Lung (tissue), 12 donors: ENCODE data around the gene IFT122. TPM values are rescaled to one million over a fixed set of nuclear protein-coding genes. Genes with fewer than 3 reads are reported as not detected.

Experiments used
- ATAC-seq: fragments of 200-7000 bp; cut with Tn5 transposase; one replicate; pipeline ENCODE4 v1.9.1; 2020; ENCODE audit warnings: moderate number of reproducible peaks; ENCODE audit not compliant: insufficient read depth, low FRiP score
- DNase-seq, 3 donors: peaks; one replicate each; pipeline ENCODE4 v3.0.0-alpha.2; 2013 to 2017
- H3K27ac ChIP-seq, 2 donors: one replicate each; pipeline ENCODE4 v1.5.1; 2013; ENCODE audit warnings: mild to moderate bottlenecking in 2 of 2, moderate library complexity in 2 of 2, control low read depth in 1 of 2, inconsistent platforms in 1 of 2, low read depth in 1 of 2, low read length in 1 of 2
- H3K27me3 ChIP-seq, 3 donors: one replicate each; pipeline ENCODE4 v1.5.1; 2013; ENCODE audit warnings: low read length in 2 of 3; ENCODE audit not compliant: control insufficient read depth in 3 of 3, insufficient read depth in 3 of 3
- H3K36me3 ChIP-seq, 4 donors: one replicate each; pipeline ENCODE4 v1.5.1; 2013; ENCODE audit warnings: low read length in 4 of 4, mild to moderate bottlenecking in 1 of 4, moderate library complexity in 1 of 4; ENCODE audit not compliant: control insufficient read depth in 4 of 4, insufficient read depth in 4 of 4
- H3K4me1 ChIP-seq, 5 donors: one replicate each; pipeline ENCODE4 v1.5.1; 2013; ENCODE audit warnings: low read length in 5 of 5, mild to moderate bottlenecking in 2 of 5, moderate library complexity in 1 of 5; ENCODE audit not compliant: control insufficient read depth in 5 of 5, insufficient read depth in 5 of 5
- H3K4me3 ChIP-seq: one replicate; pipeline ENCODE4 v1.5.1; 2013; ENCODE audit warnings: mild to moderate bottlenecking, control low read depth, moderate library complexity
- H3K9ac ChIP-seq, 2 donors: one replicate each; pipeline ENCODE4 v1.5.1; 2013; ENCODE audit warnings: low read length in 2 of 2, control low read depth in 1 of 2; ENCODE audit not compliant: insufficient read depth in 1 of 2
- H3K9me3 ChIP-seq, 4 donors: one replicate each; pipeline ENCODE4 v1.5.1; 2013; ENCODE audit warnings: low read length in 3 of 4, mild to moderate bottlenecking in 1 of 4, moderate library complexity in 1 of 4; ENCODE audit not compliant: control insufficient read depth in 4 of 4, insufficient read depth in 3 of 4
- WGBS, 2 donors: extraction: QIAGEN DNeasy Blood & Tissue Kit; methylation state at CpG; one replicate each; pipeline ENCODE4 v1.1.7; 2013; 5-methylcytosine and 5-hydroxymethylcytosine counted together
- polyA plus RNA-seq, 2 donors: library from polyadenylated mRNA; stranded (reverse); fragments of 200-250 nt; gene quantifications; one replicate each; pipeline ENCODE4 v1.2.1, GENCODE V29; 2013
- total RNA-seq, 2 donors: library from RNA; depleted of rRNA in 1 of 2; stranded (reverse); fragments of >200 nt in 1 of 2; gene quantifications; one replicate each; pipeline ENCODE4 v1.2.1, GENCODE V29; 2014 to 2021
- TF ChIP-seq, protein P1 (sequence below): IDR thresholded peaks from 2 replicates; pipeline ENCODE4 v1.5.1; 2012; ENCODE audit warnings: mild to moderate bottlenecking; ENCODE audit errors: control extremely low read depth, extremely low read depth
- donor health status: control.
- donor health status: control.
- donor health status: Bipolar disorder and iron deficiency.
- donor health status: healthy.
- donor health status: DM: yes; HTN: yes; CAD: no.

IFT122 gene
- total and polyA plus RNA-seq, 4 donors = 11.0 to 65.7 (median 31.7) TPM

- no peak overlapping the region for H3K4me3 ChIP-seq
- no peaks in the 10 kb centered on the region for H3K27me3 ChIP-seq
- peaks cover 0 to 78% (median 30%) of the 10 kb centered on the region in 4 donors for H3K36me3 ChIP-seq
- TF ChIP-seq, protein P1, sequence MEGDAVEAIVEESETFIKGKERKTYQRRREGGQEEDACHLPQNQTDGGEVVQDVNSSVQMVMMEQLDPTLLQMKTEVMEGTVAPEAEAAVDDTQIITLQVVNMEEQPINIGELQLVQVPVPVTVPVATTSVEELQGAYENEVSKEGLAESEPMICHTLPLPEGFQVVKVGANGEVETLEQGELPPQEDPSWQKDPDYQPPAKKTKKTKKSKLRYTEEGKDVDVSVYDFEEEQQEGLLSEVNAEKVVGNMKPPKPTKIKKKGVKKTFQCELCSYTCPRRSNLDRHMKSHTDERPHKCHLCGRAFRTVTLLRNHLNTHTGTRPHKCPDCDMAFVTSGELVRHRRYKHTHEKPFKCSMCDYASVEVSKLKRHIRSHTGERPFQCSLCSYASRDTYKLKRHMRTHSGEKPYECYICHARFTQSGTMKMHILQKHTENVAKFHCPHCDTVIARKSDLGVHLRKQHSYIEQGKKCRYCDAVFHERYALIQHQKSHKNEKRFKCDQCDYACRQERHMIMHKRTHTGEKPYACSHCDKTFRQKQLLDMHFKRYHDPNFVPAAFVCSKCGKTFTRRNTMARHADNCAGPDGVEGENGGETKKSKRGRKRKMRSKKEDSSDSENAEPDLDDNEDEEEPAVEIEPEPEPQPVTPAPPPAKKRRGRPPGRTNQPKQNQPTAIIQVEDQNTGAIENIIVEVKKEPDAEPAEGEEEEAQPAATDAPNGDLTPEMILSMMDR = no peak
- H3K27ac ChIP-seq = peak overlapping the region; percentile 41 to 69
- peak; percentile 50 for ATAC-seq
- no peaks in the 10 kb centered on the region for H3K9me3 ChIP-seq
- peak overlapping the region in 1 of 2 donors; percentile 52 for H3K9ac ChIP-seq
- 35 to 37% methylated on average over 16 to 18 of the region's 18 CpGs for WGBS, 2 donors
- DNase-seq = peak; percentile 93 to 97 (median 94)
- peaks cover 0 to 74% (median 26%) of the 10 kb centered on the region in 5 donors for H3K4me1 ChIP-seq
These were observed 121.0 kb downstream of the IFT122 start for GRCh38 chr3:129560911-129561594.

DNA sequence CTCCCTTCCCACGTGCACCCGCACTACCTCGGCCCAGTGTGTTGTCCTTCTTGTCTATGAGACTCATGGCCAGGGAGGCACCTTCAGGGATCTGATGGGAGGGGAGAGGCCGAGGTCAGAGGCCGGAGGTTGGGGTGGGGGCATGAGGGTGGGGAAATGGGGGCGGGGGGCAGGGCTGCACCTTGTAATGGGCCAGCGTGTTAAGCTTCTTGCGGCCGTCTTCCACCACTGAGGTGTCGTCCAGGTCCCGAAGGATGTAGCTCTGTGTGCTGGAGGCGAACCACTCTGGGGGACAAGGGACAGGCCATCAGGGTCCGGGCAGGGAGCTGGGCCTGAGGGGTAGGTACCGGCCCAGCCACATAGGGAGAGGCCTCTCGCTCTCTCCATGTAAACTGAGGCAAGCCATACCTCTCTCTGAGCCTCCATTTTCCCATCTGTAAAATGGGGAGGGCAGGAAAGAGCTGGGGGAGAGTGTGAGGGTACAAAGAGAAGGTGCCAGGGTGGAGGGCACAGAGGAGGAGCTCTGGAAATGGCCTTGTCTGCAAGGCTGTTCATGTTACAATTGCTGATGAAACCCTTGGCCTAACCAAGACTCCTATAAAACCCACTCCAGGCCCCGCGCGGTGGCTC is 121.7 kb downstream of the IFT122 start:
- ATAC-seq (no peak), DNase-seq (no peak)
- Histone ChIP-seq H3K9ac (no peak overlapping the region), H3K4me1 (peaks cover 0 to 71% (median 26%) of the 10 kb centered on the region in 5 donors), H3K36me3 (peaks cover 0 to 78% (median 30%) of the 10 kb centered on the region in 4 donors), H3K27ac (peak overlapping the region in 1 of 2 donors; percentile 69), H3K27me3 (no peaks in the 10 kb centered on the region), H3K4me3 (no peak overlapping the region), H3K9me3 (no peaks in the 10 kb centered on the region)
- WGBS, 2 donors = 80 to 82% methylated on average over 18 of the region's 18 CpGs
- TF ChIP-seq, protein P1 = no peak

DNA sequence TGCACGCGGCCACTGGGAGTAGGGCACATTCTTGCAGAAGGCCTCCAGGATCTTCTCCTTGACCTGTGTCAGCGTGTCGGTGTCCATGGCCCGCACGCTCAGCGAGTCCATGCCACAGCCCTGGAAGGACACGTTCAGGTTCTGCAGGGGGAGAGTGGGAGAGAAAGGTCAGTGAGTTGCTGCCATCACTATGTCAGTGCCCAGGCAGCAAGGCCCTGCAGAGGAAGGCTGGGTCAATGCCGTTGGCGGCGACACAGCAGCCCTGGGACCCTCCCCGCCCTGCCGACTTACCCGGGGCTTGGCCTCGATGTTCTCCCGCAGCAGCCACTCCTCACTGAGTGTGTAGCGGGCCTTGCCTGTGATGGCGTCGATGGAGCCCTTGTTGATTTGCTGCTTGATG is 122.8 kb downstream of the IFT122 start:
- no peak overlapping the region for H3K9ac ChIP-seq
- H3K4me3 ChIP-seq = no peak overlapping the region
- H3K9me3 ChIP-seq = no peaks in the 10 kb centered on the region
- H3K4me1 ChIP-seq = peaks cover 0 to 70% (median 22%) of the 10 kb centered on the region in 5 donors
- DNase-seq = no peak
- H3K27ac ChIP-seq = no peak overlapping the region
- 88 to 91% methylated on average over 19 of the region's 19 CpGs for WGBS, 2 donors
- TF ChIP-seq, protein P1 = no peak
- no peaks in the 10 kb centered on the region for H3K27me3 ChIP-seq
- peaks cover 0 to 79% (median 31%) of the 10 kb centered on the region in 4 donors for H3K36me3 ChIP-seq
- ATAC-seq = no peak
